GM15510 (cell line): Measurements from ENCODE around the gene BCAS3.

Experiments
- POLR2A ChIP-seq: IDR thresholded peaks from 3 replicates; pipeline ENCODE4 v1.6.1; 2011; ENCODE audit warnings: borderline replicate concordance; ENCODE audit not compliant: insufficient read length; ENCODE audit errors: extremely low read depth

The BCAS3 gene

GRCh38 chr17:61196799-61197198 is 519.1 kb downstream of the BCAS3 start:
- TF ChIP-seq POLR2A, result no peak

GRCh38 chr17:61199431-61200338 is 522.0 kb downstream of the BCAS3 start:
- no peak for TF ChIP-seq POLR2A

- no peak for TF ChIP-seq POLR2A
Measured at GRCh38 chr17:61200339-61200715, 522.7 kb downstream of the BCAS3 start.

- TF ChIP-seq POLR2A, result no peak
Measured at GRCh38 chr17:61201211-61201610, 523.6 kb downstream of the BCAS3 start.

GRCh38 chr17:61202564-61202963 is 524.9 kb downstream of the BCAS3 start:
- TF ChIP-seq POLR2A, result no peak

GRCh38 chr17:61203671-61204131 is 526.0 kb downstream of the BCAS3 start:
- no peak for TF ChIP-seq POLR2A

GRCh38 chr17:61204456-61204855 is 526.8 kb downstream of the BCAS3 start:
- no peak for TF ChIP-seq POLR2A

DNA sequence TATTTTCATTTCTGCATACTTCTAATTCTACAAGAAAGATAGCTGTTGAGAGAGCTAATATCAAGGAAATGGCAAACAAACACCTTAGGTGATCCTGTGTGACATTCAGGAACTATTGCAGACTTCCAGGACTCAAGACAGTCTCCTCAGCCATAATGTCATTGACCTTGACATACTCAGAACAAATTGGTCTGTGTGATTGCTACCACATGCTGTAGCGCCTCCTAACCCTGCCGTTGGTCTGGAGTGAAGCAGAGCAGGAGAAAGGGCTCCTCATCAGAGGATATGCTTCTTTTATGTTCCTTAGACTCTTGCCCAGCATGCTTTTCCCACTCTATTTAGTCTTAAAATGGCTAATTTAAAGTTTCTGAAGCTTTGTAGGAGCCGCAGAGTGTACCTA is 527.8 kb downstream of the BCAS3 start:
- TF ChIP-seq POLR2A, result no peak

GRCh38 chr17:61205931-61206330 is 528.3 kb downstream of the BCAS3 start:
- no peak for TF ChIP-seq POLR2A

GRCh38 chr17:61206922-61207321 is 529.3 kb downstream of the BCAS3 start:
- no peak for TF ChIP-seq POLR2A

GRCh38 chr17:61208301-61209105 is 530.9 kb downstream of the BCAS3 start:
- TF ChIP-seq POLR2A, result no peak

DNA sequence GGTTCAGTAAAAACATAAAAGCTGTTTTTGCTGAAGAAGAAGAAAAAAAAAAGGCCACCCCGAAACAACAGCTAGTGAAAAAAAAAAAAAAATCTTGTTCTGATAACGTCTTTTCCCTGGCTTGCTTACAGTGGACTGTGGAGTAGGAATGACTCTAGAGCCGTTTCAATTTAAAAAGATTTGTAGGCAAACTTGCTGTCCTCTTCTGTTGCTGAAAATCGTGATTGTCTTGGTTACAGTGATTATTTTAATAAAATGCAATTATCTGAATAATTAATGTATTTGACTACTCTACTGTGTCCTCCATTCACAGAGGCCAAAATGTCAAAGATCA is 531.4 kb downstream of the BCAS3 start:
- no peak for TF ChIP-seq POLR2A

- no peak for TF ChIP-seq POLR2A
Measured at GRCh38 chr17:61209525-61209924, 531.9 kb downstream of the BCAS3 start.

DNA sequence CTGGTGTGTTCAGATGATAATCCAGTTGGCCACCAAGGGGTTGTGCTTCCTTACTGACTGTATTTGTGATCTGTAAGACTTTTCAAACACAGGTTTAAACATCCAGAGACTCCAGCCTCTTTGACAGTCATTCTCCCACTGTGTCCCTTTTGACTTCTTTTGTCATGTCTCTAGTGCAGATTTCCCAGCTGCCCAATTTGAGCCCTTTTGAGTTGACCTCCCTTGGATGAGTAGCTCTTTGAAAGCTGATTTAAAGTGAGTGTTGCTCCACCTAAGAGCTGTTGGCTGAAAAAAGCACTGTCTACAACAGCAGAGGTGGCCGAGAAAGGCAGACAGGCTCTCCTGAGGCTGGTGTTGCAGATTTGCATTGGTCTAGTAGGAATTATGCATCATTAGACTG is 533.6 kb downstream of the BCAS3 start:
- TF ChIP-seq POLR2A, result no peak

DNA sequence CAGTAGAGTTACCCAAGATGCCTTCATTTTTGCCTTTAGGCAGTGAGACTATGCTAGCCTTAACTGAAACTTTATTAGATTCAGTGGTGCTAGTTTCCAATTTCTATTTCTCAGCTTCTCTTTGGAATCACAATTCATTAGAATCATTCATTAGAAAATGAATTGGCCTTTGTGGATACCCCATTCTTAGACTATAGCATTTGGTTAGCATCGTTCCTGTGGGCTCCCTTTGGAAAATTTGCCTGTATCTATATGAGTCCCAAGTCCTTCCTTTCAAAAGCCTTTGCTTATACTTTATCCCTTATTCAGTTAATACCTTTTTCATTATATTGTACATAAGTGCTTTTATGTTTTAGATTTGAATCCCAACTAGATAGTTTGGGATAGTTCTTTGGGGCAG is 535.0 kb downstream of the BCAS3 start:
- no peak for TF ChIP-seq POLR2A

- no peak for TF ChIP-seq POLR2A
Measured at GRCh38 chr17:61214753-61215152, 537.1 kb downstream of the BCAS3 start.
